ENCODE results near the gene WFIKKN2.

Gene WFIKKN2

DNA sequence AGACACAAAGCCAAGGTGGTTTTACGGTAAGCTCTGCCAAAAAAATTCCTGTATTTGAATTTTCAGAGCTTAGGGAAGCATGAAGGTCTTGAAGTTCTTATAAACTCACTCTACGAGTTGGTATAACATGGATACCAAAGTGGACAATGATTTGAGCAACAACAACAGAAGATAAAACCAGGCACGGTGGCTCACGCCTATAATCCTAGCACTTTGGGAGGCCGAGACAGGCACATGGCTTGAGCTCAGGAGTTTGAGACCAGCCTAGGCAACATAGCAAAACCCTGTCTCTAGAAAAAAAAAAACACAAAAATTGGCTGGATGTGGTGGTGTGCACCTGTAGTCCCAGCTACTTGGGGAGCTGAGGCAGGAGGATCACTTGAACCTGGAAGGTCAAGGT is 43.7 kb downstream of the WFIKKN2 start:
- no peak overlapping the region for H3K4me3 ChIP-seq (ENCODE audit: low read depth, low read length)
- no peak for TF ChIP-seq CTCF (IDR thresholded peaks at IDR 0.05; ENCODE audit: borderline replicate concordance, insufficient read depth, low read depth, low read length)

- no peak for TF ChIP-seq CTCF (IDR thresholded peaks at IDR 0.05; ENCODE audit: borderline replicate concordance, insufficient read depth, low read depth, low read length)
- H3K4me3 ChIP-seq (ENCODE audit: low read depth, low read length) = no peak overlapping the region
These were observed 45.8 kb downstream of the WFIKKN2 start for GRCh38 chr17:50881182-50881581.

- TF ChIP-seq CTCF (IDR thresholded peaks at IDR 0.05; ENCODE audit: borderline replicate concordance, insufficient read depth, low read depth, low read length) = no peak
- no peak overlapping the region for H3K4me3 ChIP-seq (ENCODE audit: low read depth, low read length)
These were observed 47.5 kb downstream of the WFIKKN2 start for GRCh38 chr17:50882851-50883250.

DNA sequence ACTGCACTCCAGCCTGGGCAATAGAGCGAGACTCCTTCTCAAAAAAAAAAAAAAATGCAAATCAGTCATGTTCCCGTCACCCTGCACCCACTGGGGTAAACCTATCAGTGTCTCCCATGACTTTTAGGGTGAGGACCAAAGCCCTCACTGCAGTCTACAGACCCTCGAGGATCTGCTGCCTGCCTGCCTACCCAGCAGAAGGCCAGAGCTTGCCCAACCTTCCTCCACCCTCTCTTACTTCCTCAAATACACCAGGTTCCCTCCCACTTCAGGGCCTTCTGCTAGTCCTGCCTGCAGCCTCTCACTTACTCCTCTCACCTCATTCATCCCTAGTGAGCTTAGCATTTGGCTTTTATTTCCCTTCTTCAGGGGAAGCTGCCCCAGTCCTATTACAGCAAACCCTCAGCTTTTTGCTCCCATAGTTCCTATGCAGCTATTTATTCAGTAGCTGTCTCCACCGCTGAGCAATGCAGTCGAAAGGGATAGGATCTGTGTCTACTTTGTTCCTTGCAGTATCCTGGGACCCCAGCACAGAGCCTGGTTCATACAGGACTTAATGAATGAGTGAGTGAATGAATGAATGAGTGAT is 48.6 kb downstream of the WFIKKN2 start:
- TF ChIP-seq CTCF (IDR thresholded peaks at IDR 0.05; ENCODE audit: borderline replicate concordance, insufficient read depth, low read depth, low read length) = no peak
- H3K4me3 ChIP-seq (ENCODE audit: low read depth, low read length) = no peak overlapping the region

DNA sequence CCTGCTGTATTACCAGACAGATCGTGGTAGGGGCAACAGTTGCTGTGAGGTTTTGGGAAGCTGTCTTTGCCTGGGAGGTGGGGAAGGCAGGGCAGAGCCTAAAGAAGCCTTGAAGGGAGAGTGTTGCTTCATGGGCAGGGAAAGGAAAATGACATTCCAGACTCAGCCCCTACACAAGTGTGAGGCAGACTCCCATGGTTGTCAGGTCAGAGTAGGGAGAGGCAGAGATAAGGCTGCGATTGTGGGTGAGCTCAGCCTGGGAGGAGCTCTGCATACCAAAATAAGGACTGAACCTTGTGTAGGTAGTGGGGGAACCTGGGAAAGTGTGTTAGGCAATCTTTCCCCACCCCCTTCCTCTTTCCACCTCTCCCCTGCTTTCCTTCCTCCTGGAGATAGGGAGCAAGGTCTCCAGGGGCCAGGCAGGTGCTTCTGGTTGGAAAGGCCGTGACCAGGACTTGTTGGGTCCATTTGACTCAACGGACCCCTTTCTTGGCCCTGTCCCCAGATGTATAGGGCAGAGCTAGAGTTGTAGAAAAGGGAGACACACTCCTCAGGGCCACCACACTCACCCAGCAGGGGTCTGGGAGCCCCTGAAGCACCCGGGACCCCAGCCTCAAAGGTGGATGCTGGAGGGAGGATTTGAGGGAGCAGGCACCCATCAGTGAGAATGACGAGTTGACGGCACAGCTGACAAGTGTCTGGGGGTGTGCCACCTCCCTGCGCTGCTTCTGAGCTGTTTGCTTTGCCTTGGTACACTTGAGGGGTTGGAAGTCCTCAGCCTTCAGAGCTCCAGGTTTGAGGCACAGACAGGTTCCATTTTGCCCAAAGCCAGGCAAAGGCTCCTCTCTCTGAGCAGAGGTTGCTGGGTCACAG is 49.3 kb downstream of the WFIKKN2 start:
- H3K4me3 ChIP-seq (ENCODE audit: low read depth, low read length) = no peak overlapping the region
- no peak for TF ChIP-seq CTCF (IDR thresholded peaks at IDR 0.05; ENCODE audit: borderline replicate concordance, insufficient read depth, low read depth, low read length)

DNA sequence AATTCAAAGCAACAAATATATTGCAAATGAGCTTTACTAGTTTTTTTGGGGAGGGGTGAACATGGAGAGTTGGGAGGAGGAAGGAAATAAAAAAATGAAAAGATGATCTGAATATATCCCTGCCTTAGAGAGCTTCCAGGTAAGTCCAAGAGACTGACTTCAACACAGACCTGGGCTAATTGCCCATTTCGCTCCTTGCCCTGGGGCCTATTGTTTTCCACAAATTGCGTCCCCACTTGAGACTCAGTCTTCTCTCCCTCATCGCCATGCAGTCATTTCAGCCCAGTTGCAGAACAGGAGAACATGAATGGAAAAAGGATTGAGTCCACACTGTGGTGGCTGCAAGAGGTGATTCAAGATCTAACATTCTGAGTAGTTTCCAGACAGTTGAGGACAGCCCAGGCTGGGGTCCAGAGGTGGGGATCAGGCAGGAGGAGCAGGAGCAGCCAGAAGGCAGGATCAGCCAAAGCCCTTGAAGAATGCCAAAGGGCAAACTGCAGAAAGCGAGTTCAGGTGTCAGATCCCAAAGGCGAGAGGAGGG is 52.4 kb downstream of the WFIKKN2 start:
- H3K4me3 ChIP-seq (ENCODE audit: low read depth, low read length) = no peak overlapping the region
- no peak for TF ChIP-seq CTCF (IDR thresholded peaks at IDR 0.05; ENCODE audit: borderline replicate concordance, insufficient read depth, low read depth, low read length)
